Measurements from ENCODE around the gene TUBB8B. TPM values are rescaled to one million over a fixed set of nuclear protein-coding genes. Genes with fewer than 3 reads are reported as not detected.
"Not testable (repeated sequence)": the region's sequence is repeated elsewhere in the genome, so short reads cannot be mapped to it uniquely, and the experiment has no call there.

Gene TUBB8B
- polyA plus RNA-seq (0.25 to 0.49 TPM (median 0.30 TPM) in 3 replicates), polyA minus RNA-seq (0.59 TPM in 1 of 3 replicates, not detected in the others)
- polyA plus RNA-seq (2011; ENCODE audit: low read depth) = not detected
- polyA plus RNA-seq (2011; cell fraction: cytosol; rRNA removed) = 0.42 and 0.46 TPM in 2 replicates
- polyA plus RNA-seq (2011; cell fraction: nucleus; rRNA removed) = 0.64 and 0.65 TPM in 2 replicates
- polyA plus RNA-seq (2012; ENCODE audit: low replicate concordance) = 0.16 TPM in 1 of 2 replicates, not detected in the other
- not detected for polyA minus RNA-seq (2011; cell fraction: cytosol; rRNA and poly(A)+ RNA removed)
- not detected in 2 replicates for polyA minus RNA-seq (2011; cell fraction: nucleus; rRNA and poly(A)+ RNA removed)

GRCh38 chr18:49176-49665 is at the start of gene TUBB8B:
Gene TUBB8B, minus strand, starts transcription at chr18:49615. Its CDS starts 58 bp downstream, at chr18:49557.
- dilution Hi-C loops (cut with MboI; ENCODE audit: extremely low pct_ligation_motif_present, low sequenced_read_pairs); H3K79me2 ChIP-seq (ENCODE audit: control insufficient read depth, insufficient read depth, low read length); H3K4me3 ChIP-seq (ENCODE audit: control insufficient read depth in 2 of 3, extremely low read depth in 1 of 3, insufficient read depth in 2 of 3, low read depth in 1 of 3, low read length in 3 of 3); H3K9me1 ChIP-seq (ENCODE audit: control insufficient read depth, extremely low read depth, insufficient read depth, low read length); H3K4me2 ChIP-seq (ENCODE audit: control insufficient read depth, extremely low read depth, insufficient read depth, low read depth, low read length); H3K27ac ChIP-seq (ENCODE audit: control insufficient read depth, insufficient read depth, low read length); H4K20me1 ChIP-seq (ENCODE audit: control insufficient read depth, extremely low read depth, insufficient read depth, low read length); FAIRE-seq; DNase-seq (ENCODE audit: low read depth, low spot score); H3K9me3 ChIP-seq (ENCODE audit: control insufficient read depth, low read depth, low read length); H3K36me3 ChIP-seq (ENCODE audit: control insufficient read depth in 2 of 2, extremely low read depth in 1 of 2, insufficient read depth in 2 of 2, low read length in 2 of 2); H2AFZ ChIP-seq (ENCODE audit: control insufficient read depth, low read length); H3K27me3 ChIP-seq (ENCODE audit: control insufficient read depth, extremely low read depth, insufficient read depth, low read length); H3K4me1 ChIP-seq (ENCODE audit: control insufficient read depth, extremely low read depth, insufficient read depth, low read length); H3K9ac ChIP-seq (ENCODE audit: control insufficient read depth, extremely low read depth, insufficient read depth, low read length): not testable (repeated sequence)

- H3K9me1 ChIP-seq (ENCODE audit: control insufficient read depth, extremely low read depth, insufficient read depth, low read length); H3K27me3 ChIP-seq (ENCODE audit: control insufficient read depth, extremely low read depth, insufficient read depth, low read length); H3K36me3 ChIP-seq (ENCODE audit: control insufficient read depth in 2 of 2, extremely low read depth in 1 of 2, insufficient read depth in 2 of 2, low read length in 2 of 2); FAIRE-seq; H3K4me2 ChIP-seq (ENCODE audit: control insufficient read depth, extremely low read depth, insufficient read depth, low read depth, low read length); H3K9ac ChIP-seq (ENCODE audit: control insufficient read depth, extremely low read depth, insufficient read depth, low read length); H3K4me1 ChIP-seq (ENCODE audit: control insufficient read depth, extremely low read depth, insufficient read depth, low read length); H3K9me3 ChIP-seq (ENCODE audit: control insufficient read depth, low read depth, low read length); H3K79me2 ChIP-seq (ENCODE audit: control insufficient read depth, insufficient read depth, low read length); H2AFZ ChIP-seq (ENCODE audit: control insufficient read depth, low read length); H4K20me1 ChIP-seq (ENCODE audit: control insufficient read depth, extremely low read depth, insufficient read depth, low read length); dilution Hi-C loops (cut with MboI; ENCODE audit: extremely low pct_ligation_motif_present, low sequenced_read_pairs); DNase-seq (ENCODE audit: low read depth, low spot score); H3K4me3 ChIP-seq (ENCODE audit: control insufficient read depth in 2 of 3, extremely low read depth in 1 of 3, insufficient read depth in 2 of 3, low read depth in 1 of 3, low read length in 3 of 3); H3K27ac ChIP-seq (ENCODE audit: control insufficient read depth, insufficient read depth, low read length): not testable (repeated sequence)
- peak in 1 of 3 experiments; percentile 23 for TF ChIP-seq CTCF (optimal IDR thresholded peaks at IDR 0.05 in 1 of 3, IDR thresholded peaks at IDR 0.05 in 1 of 3, conservative IDR thresholded peaks at IDR 0.05 in 1 of 3; ENCODE audit: extremely low read depth in 1 of 3, insufficient read depth in 2 of 3, low read length in 3 of 3)
Measured at GRCh38 chr18:97252-97914, 48.0 kb upstream of the TUBB8B start.

- FAIRE-seq; H3K4me3 ChIP-seq (ENCODE audit: control insufficient read depth in 2 of 3, extremely low read depth in 1 of 3, insufficient read depth in 2 of 3, low read depth in 1 of 3, low read length in 3 of 3); H4K20me1 ChIP-seq (ENCODE audit: control insufficient read depth, extremely low read depth, insufficient read depth, low read length); H3K9me3 ChIP-seq (ENCODE audit: control insufficient read depth, low read depth, low read length); H3K27me3 ChIP-seq (ENCODE audit: control insufficient read depth, extremely low read depth, insufficient read depth, low read length); H3K9me1 ChIP-seq (ENCODE audit: control insufficient read depth, extremely low read depth, insufficient read depth, low read length); H3K36me3 ChIP-seq (ENCODE audit: control insufficient read depth in 2 of 2, extremely low read depth in 1 of 2, insufficient read depth in 2 of 2, low read length in 2 of 2); H3K4me2 ChIP-seq (ENCODE audit: control insufficient read depth, extremely low read depth, insufficient read depth, low read depth, low read length); DNase-seq (ENCODE audit: low read depth, low spot score); H3K27ac ChIP-seq (ENCODE audit: control insufficient read depth, insufficient read depth, low read length); H3K79me2 ChIP-seq (ENCODE audit: control insufficient read depth, insufficient read depth, low read length); H2AFZ ChIP-seq (ENCODE audit: control insufficient read depth, low read length); H3K4me1 ChIP-seq (ENCODE audit: control insufficient read depth, extremely low read depth, insufficient read depth, low read length); H3K9ac ChIP-seq (ENCODE audit: control insufficient read depth, extremely low read depth, insufficient read depth, low read length); dilution Hi-C loops (cut with MboI; ENCODE audit: extremely low pct_ligation_motif_present, low sequenced_read_pairs): not testable (repeated sequence)
Measured at GRCh38 chr18:96767-97131, 47.3 kb upstream of the TUBB8B start.

GRCh38 chr18:96101-96766 is 46.8 kb upstream of the TUBB8B start:
- H3K9me1 ChIP-seq (ENCODE audit: control insufficient read depth, extremely low read depth, insufficient read depth, low read length); H4K20me1 ChIP-seq (ENCODE audit: control insufficient read depth, extremely low read depth, insufficient read depth, low read length); H3K79me2 ChIP-seq (ENCODE audit: control insufficient read depth, insufficient read depth, low read length); H3K9ac ChIP-seq (ENCODE audit: control insufficient read depth, extremely low read depth, insufficient read depth, low read length); H3K27ac ChIP-seq (ENCODE audit: control insufficient read depth, insufficient read depth, low read length); H3K9me3 ChIP-seq (ENCODE audit: control insufficient read depth, low read depth, low read length); H3K27me3 ChIP-seq (ENCODE audit: control insufficient read depth, extremely low read depth, insufficient read depth, low read length); FAIRE-seq; H3K4me3 ChIP-seq (ENCODE audit: control insufficient read depth in 2 of 3, extremely low read depth in 1 of 3, insufficient read depth in 2 of 3, low read depth in 1 of 3, low read length in 3 of 3); H2AFZ ChIP-seq (ENCODE audit: control insufficient read depth, low read length); DNase-seq (ENCODE audit: low read depth, low spot score); H3K4me2 ChIP-seq (ENCODE audit: control insufficient read depth, extremely low read depth, insufficient read depth, low read depth, low read length); H3K4me1 ChIP-seq (ENCODE audit: control insufficient read depth, extremely low read depth, insufficient read depth, low read length); H3K36me3 ChIP-seq (ENCODE audit: control insufficient read depth in 2 of 2, extremely low read depth in 1 of 2, insufficient read depth in 2 of 2, low read length in 2 of 2); dilution Hi-C loops (cut with MboI; ENCODE audit: extremely low pct_ligation_motif_present, low sequenced_read_pairs): not testable (repeated sequence)
